Keratinocyte (primary cell): ENCODE measurements around the gene METAP1. TPM values are rescaled to one million over a fixed set of nuclear protein-coding genes. Genes with fewer than 3 reads are reported as not detected.

Experiments used
- DNase-seq: peaks from one replicate; pipeline ENCODE4 v3.0.0-alpha.2; 2011; ENCODE audit warnings: low read depth, missing footprints, low spot score
- FAIRE-seq: peaks from 2 replicates; lab custom pipeline; 2011; peaks lifted over from hg19 to GRCh38; lab: Jason Lieb, UNC
- H2AFZ ChIP-seq: 2 replicates; pipeline ENCODE4 v1.6.0; 2012; ENCODE audit warnings: low read length, control low read depth, inconsistent platforms; ENCODE audit not compliant: control insufficient read depth
- H3K27ac ChIP-seq: 2 replicates; pipeline ENCODE4 v1.5.1; 2011; ENCODE audit warnings: low read length; ENCODE audit not compliant: control insufficient read depth, insufficient read depth
- H3K27me3 ChIP-seq: 3 replicates; pipeline ENCODE4 v1.6.0; 2011; ENCODE audit warnings: low read length; ENCODE audit not compliant: control insufficient read depth, insufficient read depth; ENCODE audit errors: extremely low read depth
- H3K36me3 ChIP-seq, 2 experiments: 2 replicates in 1 of 2; 3 replicates in 1 of 2; pipeline ENCODE4 v1.5.1; 2011; ENCODE audit warnings: low read length in 2 of 2, mild to moderate bottlenecking in 1 of 2; ENCODE audit not compliant: control insufficient read depth in 2 of 2, insufficient read depth in 2 of 2; ENCODE audit errors: extremely low read depth in 1 of 2
- H3K4me1 ChIP-seq: 3 replicates; pipeline ENCODE4 v1.5.1; 2011; ENCODE audit warnings: low read length; ENCODE audit not compliant: control insufficient read depth, insufficient read depth; ENCODE audit errors: extremely low read depth
- H3K4me2 ChIP-seq: 3 replicates; pipeline ENCODE4 v1.6.0; 2011; ENCODE audit warnings: low read depth, low read length; ENCODE audit not compliant: control insufficient read depth, insufficient read depth; ENCODE audit errors: extremely low read depth
- H3K4me3 ChIP-seq, 3 experiments: fragments of 200-600 bp in 1 of 3; sonication (generic) in 1 of 3; 2 replicates in 2 of 3; 3 replicates in 1 of 3; pipeline ENCODE4 v1.5.1; 2011 to 2016; ENCODE audit warnings: low read length in 3 of 3, mild to moderate bottlenecking in 3 of 3, control low read depth in 2 of 3, inconsistent platforms in 1 of 3, low read depth in 1 of 3, mixed read lengths in 1 of 3, mixed run types in 1 of 3, moderate library complexity in 1 of 3; ENCODE audit not compliant: control insufficient read depth in 2 of 3, insufficient read depth in 2 of 3; ENCODE audit errors: extremely low read depth in 1 of 3
- H3K79me2 ChIP-seq: 2 replicates; pipeline ENCODE4 v1.6.0; 2012; ENCODE audit warnings: low read length; ENCODE audit not compliant: control insufficient read depth, insufficient read depth
- H3K9ac ChIP-seq: 3 replicates; pipeline ENCODE4 v1.6.0; 2011; ENCODE audit warnings: low read length; ENCODE audit not compliant: control insufficient read depth, insufficient read depth; ENCODE audit errors: extremely low read depth
- H3K9me1 ChIP-seq: 3 replicates; pipeline ENCODE4 v1.6.0; 2011; ENCODE audit warnings: low read length; ENCODE audit not compliant: control insufficient read depth, insufficient read depth; ENCODE audit errors: extremely low read depth
- H3K9me3 ChIP-seq: 2 replicates; pipeline ENCODE4 v1.5.1; 2012; ENCODE audit warnings: low read depth, low read length; ENCODE audit not compliant: control insufficient read depth
- H4K20me1 ChIP-seq: 3 replicates; pipeline ENCODE4 v1.6.0; 2011; ENCODE audit warnings: low read length; ENCODE audit not compliant: control insufficient read depth, insufficient read depth; ENCODE audit errors: extremely low read depth
- EZH2 ChIP-seq: IDR thresholded peaks from one replicate; pipeline ENCODE4 v1.6.1; 2012; ENCODE audit warnings: inconsistent platforms, mild to moderate bottlenecking, low read length, moderate library complexity
- dilution Hi-C: fragments of 300-500 bp; cut with MboI; formaldehyde crosslinking; loops from one replicate; pipeline ENCODE4 v1.7.0; 2020; ENCODE audit warnings: low sequenced_read_pairs; ENCODE audit not compliant: extremely low pct_ligation_motif_present
- polyA plus RNA-seq, 5 experiments: library from polyadenylated mRNA; depleted of rRNA in 3 of 5; stranded (reverse) in 3 of 5; stranded (forward) in 1 of 5; unstranded in 1 of 5; fragments of >200 nt; gene quantifications; 1 replicate in 1 of 5; 2 replicates in 3 of 5; 3 replicates in 1 of 5; pipeline versions ENCODE4 v1.2.1 to v1.2.3, GENCODE V29; 2011 to 2012; ENCODE audit warnings: missing spikeins in 2 of 5, low read depth in 1 of 5, low replicate concordance in 1 of 5
- TF ChIP-seq, protein P1 (sequence below), 3 experiments: IDR thresholded peaks in 1 of 3; conservative IDR thresholded peaks in 1 of 3; optimal IDR thresholded peaks in 1 of 3; 2 replicates in 2 of 3; 3 replicates in 1 of 3; pipeline versions ENCODE3 to v1.5.1; 2011; ENCODE audit warnings: low read length in 3 of 3, mild to moderate bottlenecking in 3 of 3, moderate library complexity in 2 of 3, control low read depth in 1 of 3, inconsistent platforms in 1 of 3; ENCODE audit not compliant: insufficient read depth in 2 of 3; ENCODE audit errors: extremely low read depth in 1 of 3

Gene METAP1
- polyA plus RNA-seq, 1 donor (not counting 4 experiments of a cell fraction or from before 2014, with no cell fraction given): 89.4 TPM

- Histone ChIP-seq H3K9me3 (no peaks in the 10 kb centered on the region), H3K9me1 (no peaks in the 10 kb centered on the region), H3K4me1 (no peaks in the 10 kb centered on the region), H3K27me3 (no peaks in the 10 kb centered on the region), H3K36me3 (peaks cover 0 to 1% of the 10 kb centered on the region in 2 experiments), H3K27ac (no peak overlapping the region), H3K79me2 (no peaks in the 10 kb centered on the region), H3K4me3 (no peak overlapping the region), H4K20me1 (no peaks in the 10 kb centered on the region), H3K4me2 (no peak overlapping the region), H3K9ac (no peak overlapping the region), H2AFZ (no peak overlapping the region)
- FAIRE-seq: no peak
- dilution Hi-C loops: no loop called here
- no peak for DNase-seq
- TF ChIP-seq EZH2: no peak
- TF ChIP-seq, protein P1, sequence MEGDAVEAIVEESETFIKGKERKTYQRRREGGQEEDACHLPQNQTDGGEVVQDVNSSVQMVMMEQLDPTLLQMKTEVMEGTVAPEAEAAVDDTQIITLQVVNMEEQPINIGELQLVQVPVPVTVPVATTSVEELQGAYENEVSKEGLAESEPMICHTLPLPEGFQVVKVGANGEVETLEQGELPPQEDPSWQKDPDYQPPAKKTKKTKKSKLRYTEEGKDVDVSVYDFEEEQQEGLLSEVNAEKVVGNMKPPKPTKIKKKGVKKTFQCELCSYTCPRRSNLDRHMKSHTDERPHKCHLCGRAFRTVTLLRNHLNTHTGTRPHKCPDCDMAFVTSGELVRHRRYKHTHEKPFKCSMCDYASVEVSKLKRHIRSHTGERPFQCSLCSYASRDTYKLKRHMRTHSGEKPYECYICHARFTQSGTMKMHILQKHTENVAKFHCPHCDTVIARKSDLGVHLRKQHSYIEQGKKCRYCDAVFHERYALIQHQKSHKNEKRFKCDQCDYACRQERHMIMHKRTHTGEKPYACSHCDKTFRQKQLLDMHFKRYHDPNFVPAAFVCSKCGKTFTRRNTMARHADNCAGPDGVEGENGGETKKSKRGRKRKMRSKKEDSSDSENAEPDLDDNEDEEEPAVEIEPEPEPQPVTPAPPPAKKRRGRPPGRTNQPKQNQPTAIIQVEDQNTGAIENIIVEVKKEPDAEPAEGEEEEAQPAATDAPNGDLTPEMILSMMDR (optimal IDR thresholded peaks at IDR 0.05 in 1 of 3, IDR thresholded peaks at IDR 0.05 in 1 of 3, conservative IDR thresholded peaks at IDR 0.05 in 1 of 3; ENCODE audit: extremely low read depth in 1 of 3, insufficient read depth in 2 of 3, low read length in 3 of 3): no peak
Observed at GRCh38 chr4:99102634-99103033, 107.1 kb downstream of the METAP1 start.

- Histone ChIP-seq H3K27ac (no peak overlapping the region), H3K4me2 (no peak overlapping the region), H3K36me3 (peaks cover 0 to 1% of the 10 kb centered on the region in 2 experiments), H3K9me3 (no peaks in the 10 kb centered on the region), H3K79me2 (no peaks in the 10 kb centered on the region), H4K20me1 (no peaks in the 10 kb centered on the region), H2AFZ (no peak overlapping the region), H3K9me1 (no peaks in the 10 kb centered on the region), H3K27me3 (no peaks in the 10 kb centered on the region), H3K4me3 (no peak overlapping the region), H3K9ac (no peak overlapping the region), H3K4me1 (no peaks in the 10 kb centered on the region)
- dilution Hi-C loops: no loop called here
- DNase-seq (no peak), FAIRE-seq (no peak)
- TF ChIP-seq, protein P1 (optimal IDR thresholded peaks at IDR 0.05 in 1 of 3, IDR thresholded peaks at IDR 0.05 in 1 of 3, conservative IDR thresholded peaks at IDR 0.05 in 1 of 3; ENCODE audit: extremely low read depth in 1 of 3, insufficient read depth in 2 of 3, low read length in 3 of 3): no peak
- no peak for TF ChIP-seq EZH2
Observed at GRCh38 chr4:99103166-99103565, 107.6 kb downstream of the METAP1 start.
